K562 (cell line): ENCODE results near the gene LRRK1. TPM values are rescaled to one million over a fixed set of nuclear protein-coding genes. Genes with fewer than 3 reads are reported as not detected.

ENCODE experiments used
- ATAC-seq: fragments of 200-7000 bp; cut with Tn5 transposase; 3 replicates; pipeline ENCODE4 v1.9.1; 2020; ENCODE audit warnings: moderate library complexity
- BruUV-seq: library from RNA; stranded (reverse); fragments of 400-500 nt; replicated peaks from 2 replicates; lab custom pipeline; 2021; lab: Mats Ljungman, UMichigan
- CTCF ChIA-PET: fragments of 300-600 bp; formaldehyde crosslinking; extraction: SDS; loops from one replicate; lab custom pipeline; 2021; ENCODE audit warnings: low intra/inter-chr PET ratio; lab: Yijun Ruan, JAX
- POLR2A ChIA-PET: fragments of 300-600, 350-650 bp; sonication (Branson Sonifier 250); formaldehyde crosslinking; extraction: SDS; loops from one replicate; lab custom pipeline; 2021; ENCODE audit warnings: antibody characterized with exemption, inconsistent platforms; lab: Yijun Ruan, JAX
- DNase-seq, 4 experiments: peaks; one replicate each; pipeline versions ENCODE4 v3.0.0 to v3.0.0-alpha.2; 2011 to 2018; ENCODE audit warnings: low spot score in 3 of 4, mixed read lengths in 3 of 4; ENCODE audit errors: extremely low read depth in 1 of 4
- FAIRE-seq: peaks from 2 replicates; lab custom pipeline; 2011; peaks lifted over from hg19 to GRCh38; lab: Jason Lieb, UNC
- H2AFZ ChIP-seq: 2 replicates; pipeline ENCODE4 v1.6.0; 2011; ENCODE audit warnings: low read depth, low read length, control low read depth, inconsistent platforms
- H3K27ac ChIP-seq: fragments of 200-600 bp; 3 replicates; pipeline ENCODE4 v1.8.0; 2011; ENCODE audit warnings: low read depth, mild to moderate bottlenecking, control low read depth, inconsistent platforms, low read length, moderate library complexity, mixed read lengths; ENCODE audit errors: extremely low read depth
- H3K27me3 ChIP-seq, 2 experiments: fragments of 300-600 bp in 1 of 2; 2 replicates in 1 of 2; 3 replicates in 1 of 2; pipeline versions ENCODE4 v1.6.0 to v1.8.0; 2011; ENCODE audit warnings: inconsistent platforms in 2 of 2, low read length in 2 of 2, mild to moderate bottlenecking in 1 of 2, mixed read lengths in 1 of 2, moderate library complexity in 1 of 2; ENCODE audit not compliant: control insufficient read depth in 2 of 2, insufficient read depth in 2 of 2
- H3K36me3 ChIP-seq: fragments of 300-600 bp; 3 replicates; pipeline ENCODE4 v1.8.0; 2011; ENCODE audit warnings: mild to moderate bottlenecking, low read length, inconsistent platforms; ENCODE audit not compliant: control insufficient read depth, insufficient read depth
- H3K4me1 ChIP-seq, 2 experiments: fragments of 200-600 bp in 1 of 2; replicated peaks in 1 of 2; 2 replicates in 1 of 2; 3 replicates in 1 of 2; pipeline versions ENCODE4 v1.5.1 to v1.8.0; 2011; ENCODE audit warnings: inconsistent platforms in 2 of 2, low read length in 2 of 2, mild to moderate bottlenecking in 1 of 2, mixed read lengths in 1 of 2, moderate library complexity in 1 of 2; ENCODE audit not compliant: control insufficient read depth in 2 of 2, insufficient read depth in 2 of 2
- H3K4me2 ChIP-seq: 2 replicates; pipeline ENCODE4 v1.6.1; 2011; ENCODE audit warnings: low read length, control low read depth, inconsistent platforms, mixed read lengths; ENCODE audit not compliant: insufficient read depth
- H3K4me3 ChIP-seq: fragments of 200-600 bp; sonication (generic), shearing (Covaris generic); 2 replicates; pipeline ENCODE4 v1.5.1; 2016; ENCODE audit warnings: control low read depth, inconsistent platforms
- H3K79me2 ChIP-seq: fragments of 200-600 bp; 3 replicates; pipeline ENCODE4 v1.8.0; 2011; ENCODE audit warnings: low read length, inconsistent platforms; ENCODE audit not compliant: control insufficient read depth, insufficient read depth
- H3K9ac ChIP-seq, 2 experiments: 2 replicates each; pipeline versions ENCODE4 v1.6.0 to v1.6.1; 2011; ENCODE audit warnings: low read depth in 2 of 2, low read length in 2 of 2, control low read depth in 1 of 2, inconsistent platforms in 1 of 2, mild to moderate bottlenecking in 1 of 2, mixed read lengths in 1 of 2; ENCODE audit not compliant: insufficient read depth in 1 of 2
- H3K9me1 ChIP-seq: one replicate; pipeline ENCODE4 v1.6.0; 2011; ENCODE audit warnings: inconsistent platforms, mild to moderate bottlenecking, low read length, moderate library complexity; ENCODE audit not compliant: control insufficient read depth, insufficient read depth
- H3K9me3 ChIP-seq: replicated peaks from 2 replicates; pipeline ENCODE4 v1.5.1; 2011; ENCODE audit warnings: low read depth, low read length, inconsistent platforms; ENCODE audit not compliant: control insufficient read depth, insufficient read depth
- H4K20me1 ChIP-seq: replicated peaks from 2 replicates; pipeline ENCODE4 v1.6.1; 2011; ENCODE audit warnings: low read length, inconsistent platforms, mixed read lengths; ENCODE audit not compliant: control insufficient read depth, insufficient read depth
- HOMEZ ChIP-seq: fragments of 250-450 bp; sonication (Bioruptor Pico); IDR thresholded peaks from 2 replicates; pipeline ENCODE4 v1.4.0; 2020; ENCODE audit warnings: mild to moderate bottlenecking, moderate library complexity
- JUND ChIP-seq, 2 experiments: IDR thresholded peaks; 2 replicates in 1 of 2; 3 replicates in 1 of 2; pipeline ENCODE4 v1.6.1; 2011; ENCODE audit warnings: borderline replicate concordance in 2 of 2, low read depth in 2 of 2, low read length in 2 of 2, improper control_type of control experiment in 1 of 2, missing biosample characterization in 1 of 2, missing genetic modification characterization in 1 of 2, missing genetic modification reagents in 1 of 2
- MTA1 ChIP-seq: fragments of 450-650 bp; IDR thresholded peaks from 2 replicates; pipeline ENCODE4 v1.6.1; 2017; ENCODE audit warnings: borderline replicate concordance
- NFYB ChIP-seq: IDR thresholded peaks from 2 replicates; pipeline ENCODE4 v1.6.1; 2011; ENCODE audit warnings: mild to moderate bottlenecking, moderate library complexity; ENCODE audit not compliant: insufficient read length; ENCODE audit errors: extremely low read depth
- ZNF174 ChIP-seq: fragments of 250-450 bp; sonication (Bioruptor Pico); IDR thresholded peaks from 2 replicates; pipeline ENCODE4 v1.4.0; 2020; ENCODE audit warnings: mild to moderate bottlenecking
- ZNF699 ChIP-seq: fragments of 250-450 bp; sonication (Bioruptor Pico); IDR thresholded peaks from 2 replicates; pipeline ENCODE4 v1.8.0; 2021; ENCODE audit warnings: mild to moderate bottlenecking, moderate library complexity; ENCODE audit not compliant: insufficient replicate concordance
- WGBS: fragments of 100-300 bp; shearing (Covaris generic); methylation state at CpG from one replicate; pipeline ENCODE4 v1.1.6; 2016; ENCODE audit warnings: low coverage, mixed read lengths; ENCODE audit not compliant: insufficient coverage; ENCODE audit errors: missing lambda C conversion rate; 5-methylcytosine and 5-hydroxymethylcytosine counted together
- in situ Hi-C: fragments of 300-500 bp; cut with MboI; formaldehyde crosslinking; loops from 4 replicates; pipeline ENCODE4 v1.15.0; 2018; ENCODE audit warnings: inconsistent platforms, mixed read lengths
- intact Hi-C: fragments of 100-400 bp; cut with micrococcal nuclease; formaldehyde crosslinking; loops from 2 replicates; pipeline ENCODE4 v1.14.2; 2022
- polyA plus RNA-seq, 8 experiments: library from polyadenylated mRNA; depleted of rRNA in 4 of 8; stranded (reverse) in 5 of 8; unstranded in 3 of 8; fragments of >200 nt; fragmentation: Nextera tagmentation in 2 of 8; fragmentation: Illumina TruSeq in 1 of 8; extraction: Ambion mirVana in 2 of 8; extraction: Trizol in 1 of 8; gene quantifications; 2 replicates each; pipeline versions ENCODE4 v1.2.1 to v1.2.3, GENCODE V29; 2011 to 2014; ENCODE audit warnings: inconsistent platforms in 1 of 8, missing spikeins in 1 of 8
- total RNA-seq, 7 experiments: library from RNA; depleted of rRNA in 6 of 7; stranded (reverse); fragments of >200 nt in 6 of 7; fragmentation: Illumina TruSeq in 2 of 7; extraction: Trizol in 2 of 7; gene quantifications; 2 replicates each; pipeline versions ENCODE4 v1.2.1 to v1.2.3, GENCODE V29; 2011 to 2021; ENCODE audit warnings: low replicate concordance in 1 of 7

The LRRK1 gene
- total and polyA plus RNA-seq, 9 of the 15 experiments (the other 6 are each of a cell fraction or from before 2014, with no cell fraction given): 0.01 to 1.5 (median 0.11) TPM

DNA sequence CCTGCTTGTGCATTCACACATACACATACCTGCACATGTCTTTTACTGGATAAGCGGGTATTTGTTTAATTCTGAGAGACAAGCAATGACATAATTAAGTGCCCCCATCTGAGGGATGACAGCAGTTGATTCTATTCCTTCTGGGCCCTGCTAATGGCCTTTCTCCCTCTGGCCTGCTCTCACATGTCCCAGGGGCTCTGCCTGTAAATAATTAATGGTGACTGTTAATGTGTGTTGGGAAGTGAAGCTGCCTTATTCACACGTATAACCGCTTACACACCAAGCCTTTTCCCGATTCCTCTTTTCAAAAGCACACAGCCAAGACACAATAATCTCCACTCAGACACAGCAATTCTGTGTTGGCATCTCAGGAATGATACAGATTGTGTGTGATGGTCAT, 47.8 kb downstream of the LRRK1 start:
- DNase-seq: no peak
- H3K27ac ChIP-seq: no peak overlapping the region

More for the DNA sequence above, 47.8 kb downstream of the LRRK1 start:
- in situ Hi-C loops (no loop called here), intact Hi-C loops (no loop called here)
- no peaks in the 10 kb centered on the region for H3K36me3 ChIP-seq
- TF ChIP-seq MTA1 (no peak), NFYB (no peak), ZNF699 (CRISPR knock-in tag) (no peak), JUND (IDR thresholded peaks at IDR 0.05; ENCODE audit: borderline replicate concordance, low read depth, low read length) (no peak), JUND (tag; IDR thresholded peaks at IDR 0.05; ENCODE audit: borderline replicate concordance, low read depth, low read length) (no peak), HOMEZ (CRISPR knock-in tag) (no peak), ZNF174 (CRISPR knock-in tag) (no peak)
- no peaks in the 10 kb centered on the region for H3K9me3 ChIP-seq
- H3K4me3 ChIP-seq: no peak overlapping the region
- ATAC-seq: no peak
- POLR2A ChIA-PET: no interaction called here
- no peaks in the 10 kb centered on the region for H3K9me1 ChIP-seq
- H3K27me3 ChIP-seq: peaks cover 18 to 21% of the 10 kb centered on the region in 2 experiments
- no peaks in the 10 kb centered on the region for H3K79me2 ChIP-seq
- no peak overlapping the region for H3K9ac ChIP-seq
- CTCF ChIA-PET: no interaction called here
- no peak for FAIRE-seq
- H2AFZ ChIP-seq: no peak overlapping the region
- no peak overlapping the region for H3K4me2 ChIP-seq
- no TSS peak for BruUV-seq
- WGBS: 0% methylated on average over 4 of the region's 4 CpGs
- no peaks in the 10 kb centered on the region for H3K4me1 ChIP-seq
- no peaks in the 10 kb centered on the region for H4K20me1 ChIP-seq
